Chondrocyte (in vitro differentiated cells): ENCODE measurements around the gene PLXNC1. TPM values are rescaled to one million over a fixed set of nuclear protein-coding genes. Genes with fewer than 3 reads are reported as not detected.

ENCODE experiments used
- DNase-seq: peaks from one replicate; pipeline ENCODE4 v3.0.0; 2021; ENCODE audit warnings: mixed read lengths, low spot score
- H3K27ac Mint-ChIP-seq: one replicate; pipeline ENCODE4 v1.8.0; 2021; ENCODE audit warnings: mild to moderate bottlenecking, moderate library complexity, mixed read lengths; ENCODE audit not compliant: unreplicated experiment
- H3K27me3 Mint-ChIP-seq: 2 replicates; pipeline ENCODE4 v1.8.0; 2021; ENCODE audit warnings: low read depth, mixed read lengths
- H3K36me3 Mint-ChIP-seq: 2 replicates; pipeline ENCODE4 v1.8.0; 2021; ENCODE audit warnings: low read depth, mixed read lengths
- H3K4me1 Mint-ChIP-seq: 2 replicates; pipeline ENCODE4 v1.8.0; 2021; ENCODE audit warnings: low read depth, mild to moderate bottlenecking, mixed read lengths
- H3K4me3 Mint-ChIP-seq: one replicate; pipeline ENCODE4 v1.8.0; 2021; ENCODE audit warnings: mild to moderate bottlenecking, moderate library complexity, mixed read lengths; ENCODE audit not compliant: unreplicated experiment
- H3K9me3 Mint-ChIP-seq: 2 replicates; pipeline ENCODE4 v1.8.0; 2021; ENCODE audit warnings: low read depth, mixed read lengths
- CTCF ChIP-seq: fragments of 200-600 bp; sonication (generic); IDR thresholded peaks from 2 replicates; pipeline ENCODE4 v1.5.0; 2021; ENCODE audit warnings: antibody characterized with exemption, mild to moderate bottlenecking, moderate library complexity
- total RNA-seq: library from RNA; stranded (reverse); gene quantifications from 3 replicates; pipeline ENCODE4 v1.2.1, GENCODE V29; 2021

Gene PLXNC1
- total RNA-seq, 1 donor from 2014 or later = 0.67 TPM

GRCh38 chr12:94200069-94200468 lies 51.7 kb downstream of the PLXNC1 start:
- no peaks in the 10 kb centered on the region for H3K27me3 Mint-ChIP-seq
- no peak for DNase-seq
- H3K4me3 Mint-ChIP-seq = no peak overlapping the region
- H3K27ac Mint-ChIP-seq = no peak overlapping the region
- no peaks in the 10 kb centered on the region for H3K9me3 Mint-ChIP-seq
- H3K36me3 Mint-ChIP-seq = no peaks in the 10 kb centered on the region
- no peak for TF ChIP-seq CTCF
- peaks cover 11% of the 10 kb centered on the region for H3K4me1 Mint-ChIP-seq

GRCh38 chr12:94200695-94201094 lies 52.3 kb downstream of the PLXNC1 start:
- no peak overlapping the region for H3K4me3 Mint-ChIP-seq
- no peak for DNase-seq
- H3K9me3 Mint-ChIP-seq = no peaks in the 10 kb centered on the region
- peaks cover 14% of the 10 kb centered on the region for H3K4me1 Mint-ChIP-seq
- no peak overlapping the region for H3K27ac Mint-ChIP-seq
- H3K36me3 Mint-ChIP-seq = no peaks in the 10 kb centered on the region
- no peak for TF ChIP-seq CTCF
- H3K27me3 Mint-ChIP-seq = no peaks in the 10 kb centered on the region

GRCh38 chr12:94202245-94203180 lies 54.1 kb downstream of the PLXNC1 start:
- H3K27ac Mint-ChIP-seq = no peak overlapping the region
- TF ChIP-seq CTCF = no peak

GRCh38 chr12:94203181-94203546 lies 54.8 kb downstream of the PLXNC1 start:
- no peaks in the 10 kb centered on the region for H3K9me3 Mint-ChIP-seq
- DNase-seq = no peak
- no peak for TF ChIP-seq CTCF
- peaks cover 39% of the 10 kb centered on the region for H3K4me1 Mint-ChIP-seq
- H3K27me3 Mint-ChIP-seq = no peaks in the 10 kb centered on the region
- no peak overlapping the region for H3K27ac Mint-ChIP-seq
- H3K4me3 Mint-ChIP-seq = no peak overlapping the region
- no peaks in the 10 kb centered on the region for H3K36me3 Mint-ChIP-seq

More at GRCh38 chr12:94202245-94203180, 54.1 kb downstream of the PLXNC1 start:
- no peaks in the 10 kb centered on the region for H3K9me3 Mint-ChIP-seq
- H3K4me1 Mint-ChIP-seq = peaks cover 33% of the 10 kb centered on the region
- H3K27me3 Mint-ChIP-seq = no peaks in the 10 kb centered on the region
- DNase-seq = no peak
- no peak overlapping the region for H3K4me3 Mint-ChIP-seq
- no peaks in the 10 kb centered on the region for H3K36me3 Mint-ChIP-seq

GRCh38 chr12:94203796-94204195 lies 55.4 kb downstream of the PLXNC1 start:
- Mint-ChIP-seq H3K4me3 (no peak overlapping the region), H3K4me1 (peaks cover 45% of the 10 kb centered on the region), H3K36me3 (no peaks in the 10 kb centered on the region), H3K27me3 (no peaks in the 10 kb centered on the region), H3K27ac (no peak overlapping the region), H3K9me3 (no peaks in the 10 kb centered on the region)
- DNase-seq = no peak
- no peak for TF ChIP-seq CTCF
